Thymus (tissue), 11 donors: ENCODE data around the gene PTPN7. TPM values are rescaled to one million over a fixed set of nuclear protein-coding genes. Genes with fewer than 3 reads are reported as not detected.

Experiments
- DNase-seq, 9 donors: peaks; one replicate each; pipeline ENCODE4 v3.0.0-alpha.2; 2013; ENCODE audit warnings: low spot score in 9 of 9, low read depth in 6 of 9, missing footprints in 1 of 9
- H3K27ac ChIP-seq, 2 donors: one replicate each; pipeline ENCODE4 v1.5.1; 2013; ENCODE audit warnings: control low read depth in 1 of 2, low read depth in 1 of 2, low read length in 1 of 2, mild to moderate bottlenecking in 1 of 2, moderate library complexity in 1 of 2
- H3K27me3 ChIP-seq, 2 donors: one replicate each; pipeline ENCODE4 v1.5.1; 2013; ENCODE audit warnings: low read length in 1 of 2; ENCODE audit not compliant: control insufficient read depth in 2 of 2, insufficient read depth in 1 of 2
- H3K36me3 ChIP-seq, 2 donors: one replicate each; pipeline ENCODE4 v1.5.1; 2013; ENCODE audit warnings: low read length in 1 of 2, mild to moderate bottlenecking in 1 of 2, moderate library complexity in 1 of 2; ENCODE audit not compliant: control insufficient read depth in 2 of 2, insufficient read depth in 2 of 2
- H3K4me1 ChIP-seq, 2 donors: one replicate each; pipeline ENCODE4 v1.5.1; 2013; ENCODE audit warnings: low read length in 2 of 2; ENCODE audit not compliant: control insufficient read depth in 2 of 2, insufficient read depth in 2 of 2
- H3K4me3 ChIP-seq, 2 donors: one replicate each; pipeline ENCODE4 v1.5.1; 2013; ENCODE audit warnings: low read length in 2 of 2, control low read depth in 1 of 2, mild to moderate bottlenecking in 1 of 2
- H3K9me3 ChIP-seq, 2 donors: one replicate each; pipeline ENCODE4 v1.5.1; 2013; ENCODE audit warnings: low read length in 1 of 2, mild to moderate bottlenecking in 1 of 2; ENCODE audit not compliant: control insufficient read depth in 2 of 2, insufficient read depth in 1 of 2
- WGBS: extraction: QIAGEN DNeasy Blood & Tissue Kit; methylation state at CpG from one replicate; pipeline ENCODE4 v1.1.7; 2013; 5-methylcytosine and 5-hydroxymethylcytosine counted together
- polyA plus RNA-seq: library from polyadenylated mRNA; stranded (reverse); fragments of 200-250 nt; gene quantifications from one replicate; pipeline ENCODE4 v1.2.3, GENCODE V29; 2013
- total RNA-seq: library from RNA; stranded (reverse); fragments of 120-200 nt; gene quantifications from one replicate; pipeline ENCODE4 v1.2.4, GENCODE V29; 2013
- donor health status: healthy.

The PTPN7 gene
- total and polyA plus RNA-seq, 2 donors: 75.2 to 114 TPM

DNA sequence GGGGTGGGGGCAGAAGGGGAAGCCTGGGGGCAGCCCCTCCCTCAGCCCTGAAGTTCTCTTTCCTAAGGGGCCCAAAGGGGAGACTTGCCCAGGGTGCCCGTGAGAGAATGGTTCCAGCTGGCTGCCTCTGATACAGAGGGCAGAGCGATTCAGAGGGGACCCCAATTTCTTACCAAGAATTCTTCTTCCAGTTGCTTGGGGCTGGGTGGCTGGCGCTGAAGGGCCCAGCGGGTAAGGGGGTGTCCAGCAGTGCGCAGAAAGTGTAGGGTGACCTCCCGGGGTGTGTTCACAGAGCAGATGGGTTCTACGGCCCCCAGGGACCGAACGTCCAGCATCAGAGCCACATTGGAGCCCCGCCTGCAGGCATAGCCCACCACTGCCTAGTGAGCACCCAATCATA is 2.5 kb downstream of the PTPN7 start:
- 96% methylated on average over 10 of the region's 10 CpGs for WGBS
- Histone ChIP-seq H3K4me1 (peaks cover 48 to 68% of the 10 kb centered on the region in 2 donors), H3K4me3 (peak overlapping the region in 1 of 2 donors; percentile 1), H3K27ac (peak overlapping the region in 1 of 2 donors; percentile 54), H3K27me3 (no peaks in the 10 kb centered on the region), H3K36me3 (peaks cover 45 to 49% of the 10 kb centered on the region in 2 donors), H3K9me3 (no peaks in the 10 kb centered on the region)
- DNase-seq: no peak

DNA sequence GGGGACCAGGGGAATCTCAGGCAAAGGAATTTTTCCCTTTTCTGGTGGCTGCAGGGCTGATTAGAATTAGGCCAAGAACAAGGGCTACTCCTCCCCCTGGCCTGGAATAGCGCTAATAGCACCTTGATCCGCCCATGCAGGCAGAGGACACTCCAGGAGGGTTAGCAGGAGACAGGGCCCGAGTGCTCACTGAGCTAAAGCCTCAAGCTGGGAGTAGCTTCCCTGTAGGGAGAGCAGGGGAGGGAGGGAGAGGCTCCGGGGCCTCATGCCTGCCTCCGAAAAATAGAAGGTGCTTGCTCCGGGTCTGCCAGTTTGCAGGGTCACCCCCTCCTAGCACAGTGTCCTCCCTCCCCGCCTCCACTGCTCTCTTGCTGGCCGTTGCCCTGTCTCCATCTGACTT is 3.8 kb downstream of the PTPN7 start:
- Histone ChIP-seq H3K4me3 (no peak overlapping the region), H3K27me3 (no peaks in the 10 kb centered on the region), H3K4me1 (peaks cover 35 to 55% of the 10 kb centered on the region in 2 donors), H3K27ac (no peak overlapping the region), H3K9me3 (no peaks in the 10 kb centered on the region), H3K36me3 (peaks cover 58 to 63% of the 10 kb centered on the region in 2 donors)
- WGBS: 95% methylated on average over 8 of the region's 8 CpGs
- DNase-seq: no peak

DNA sequence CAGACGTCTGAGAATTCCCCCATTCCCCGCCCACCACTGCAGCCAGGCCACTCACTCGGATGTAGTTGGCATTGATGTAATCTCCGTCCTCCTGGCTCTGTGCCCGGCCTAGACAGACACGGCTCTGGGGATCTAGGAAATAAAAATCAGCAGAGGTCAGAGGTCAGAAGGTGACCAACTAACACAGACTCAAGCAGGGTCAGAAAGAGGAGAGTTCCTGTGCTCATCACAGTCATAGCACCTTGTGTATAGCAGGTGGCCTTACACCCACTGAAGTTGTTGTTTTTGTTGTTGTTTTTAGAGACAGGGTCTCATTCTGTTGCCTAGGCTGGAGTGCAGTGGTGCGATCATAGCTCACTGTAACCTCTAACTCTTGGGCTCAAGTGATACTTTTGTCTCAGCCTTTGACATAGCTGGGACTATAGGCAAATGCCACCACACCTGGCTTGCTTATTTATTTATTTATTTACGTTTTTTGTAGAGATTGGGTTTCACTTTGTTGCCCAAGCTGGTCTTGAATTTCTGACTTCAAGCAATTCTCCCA is 4.9 kb downstream of the PTPN7 start:
- Histone ChIP-seq H3K4me1 (peaks cover 25 to 44% of the 10 kb centered on the region in 2 donors), H3K9me3 (no peaks in the 10 kb centered on the region), H3K36me3 (peaks cover 69 to 73% of the 10 kb centered on the region in 2 donors), H3K27me3 (no peaks in the 10 kb centered on the region), H3K4me3 (no peak overlapping the region), H3K27ac (peak overlapping the region in 1 of 2 donors; percentile 15)
- no peak for DNase-seq
- 92% methylated on average over 8 of the region's 8 CpGs for WGBS

DNA sequence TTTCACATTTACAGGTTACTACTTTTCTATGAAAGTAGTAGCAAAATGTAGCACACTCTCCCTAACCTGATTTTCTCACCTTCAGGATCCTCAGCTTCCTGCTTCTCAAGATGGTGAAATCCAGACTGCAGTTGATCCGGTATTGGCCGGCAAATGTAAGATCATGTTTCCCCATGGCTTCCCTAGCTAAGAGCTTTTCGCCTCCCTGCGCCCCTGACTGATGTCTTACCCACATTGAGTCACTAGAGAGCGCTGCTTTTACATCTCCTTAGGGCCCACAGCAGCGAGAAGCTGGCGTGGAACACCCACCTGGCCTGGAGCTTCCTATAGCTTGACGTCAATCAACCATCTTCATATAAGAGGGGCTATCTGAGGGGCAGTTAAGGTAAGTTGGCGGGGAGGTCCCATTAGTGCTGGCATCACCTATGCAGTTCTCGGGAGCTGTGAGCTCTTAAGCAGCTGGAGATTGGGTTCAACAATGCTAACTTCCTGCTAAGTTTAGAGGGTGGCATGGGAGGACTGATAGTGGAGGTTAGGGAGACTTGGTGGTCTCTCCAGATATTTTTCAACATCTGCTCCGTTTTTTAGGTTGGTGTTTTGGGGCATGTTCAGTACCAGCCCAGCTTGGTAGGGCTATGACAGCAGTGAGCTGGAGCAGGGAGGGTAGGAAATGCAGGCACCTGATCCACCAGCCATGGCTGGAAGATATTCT is 5.5 kb downstream of the PTPN7 start:
- peak in 3 of 9 donors; percentile 60 to 81 (median 65) for DNase-seq
- H3K4me3 ChIP-seq: no peak overlapping the region
- H3K9me3 ChIP-seq: no peaks in the 10 kb centered on the region
- 71% methylated on average over 11 of the region's 11 CpGs for WGBS
- peaks cover 75 to 79% of the 10 kb centered on the region in 2 donors for H3K36me3 ChIP-seq
- no peaks in the 10 kb centered on the region for H3K27me3 ChIP-seq
- H3K4me1 ChIP-seq: peaks cover 25 to 40% of the 10 kb centered on the region in 2 donors
- H3K27ac ChIP-seq: peak overlapping the region in 1 of 2 donors; percentile 45

DNA sequence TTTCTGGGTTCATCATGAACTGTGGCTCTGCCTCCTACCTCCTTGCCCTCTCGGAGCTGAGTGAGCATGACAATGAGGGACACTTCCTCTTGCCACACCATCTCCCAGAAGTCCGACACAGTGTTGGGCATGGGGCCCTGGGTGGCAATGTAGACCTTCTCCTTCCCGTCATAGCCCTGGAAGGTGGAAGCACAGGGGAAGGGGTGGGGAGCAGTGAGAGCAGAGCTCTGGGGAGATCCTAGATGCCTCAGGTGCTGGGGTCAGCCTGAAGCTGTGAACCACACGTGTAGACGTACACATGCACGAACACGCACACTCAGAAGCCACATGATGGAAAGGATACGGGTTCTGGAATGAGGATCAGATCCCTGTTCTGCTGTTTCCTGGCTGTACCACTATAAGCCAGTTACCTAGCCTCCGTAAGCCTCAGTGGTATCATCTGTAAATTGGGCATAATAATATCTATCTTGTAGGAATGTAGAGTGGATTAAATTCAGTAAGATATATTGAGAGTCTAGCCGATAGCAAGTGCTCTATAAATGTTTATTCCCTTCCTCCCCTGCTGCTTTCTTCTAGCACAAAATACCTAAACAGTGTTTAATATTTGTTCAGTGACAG is 6.1 kb downstream of the PTPN7 start:
- DNase-seq: no peak
- Histone ChIP-seq H3K9me3 (no peaks in the 10 kb centered on the region), H3K36me3 (peaks cover 81 to 84% of the 10 kb centered on the region in 2 donors), H3K27me3 (no peaks in the 10 kb centered on the region), H3K27ac (no peak overlapping the region), H3K4me1 (peaks cover 24 to 40% of the 10 kb centered on the region in 2 donors), H3K4me3 (no peak overlapping the region)
- WGBS: 98% methylated on average over 10 of the region's 10 CpGs

DNA sequence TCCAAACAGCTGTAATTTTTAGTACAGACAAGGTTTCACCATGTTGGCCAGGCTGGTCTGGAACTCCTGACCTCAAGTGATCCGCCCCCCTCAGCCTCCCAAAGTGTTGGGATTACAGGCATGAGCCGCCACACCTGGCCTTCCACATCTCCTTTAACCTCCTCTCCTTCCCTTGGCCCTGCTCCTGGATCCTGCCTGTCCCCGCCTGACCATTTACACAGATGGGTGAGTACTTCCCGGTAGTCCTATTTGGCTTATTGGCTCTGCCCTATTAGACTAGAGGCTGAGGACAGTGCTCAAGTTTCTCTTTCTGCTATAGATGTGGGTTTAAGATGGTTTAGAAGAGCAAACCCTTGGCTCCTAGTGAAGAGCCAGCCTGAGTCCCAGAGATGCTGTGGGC is 7.1 kb downstream of the PTPN7 start:
- H3K27ac ChIP-seq: no peak overlapping the region
- no peak overlapping the region for H3K4me3 ChIP-seq
- DNase-seq: no peak
- peaks cover 15 to 30% of the 10 kb centered on the region in 2 donors for H3K4me1 ChIP-seq
- 97% methylated on average over 4 of the region's 4 CpGs for WGBS
- peaks cover 91 to 94% of the 10 kb centered on the region in 2 donors for H3K36me3 ChIP-seq
- H3K9me3 ChIP-seq: no peaks in the 10 kb centered on the region
- no peaks in the 10 kb centered on the region for H3K27me3 ChIP-seq

DNA sequence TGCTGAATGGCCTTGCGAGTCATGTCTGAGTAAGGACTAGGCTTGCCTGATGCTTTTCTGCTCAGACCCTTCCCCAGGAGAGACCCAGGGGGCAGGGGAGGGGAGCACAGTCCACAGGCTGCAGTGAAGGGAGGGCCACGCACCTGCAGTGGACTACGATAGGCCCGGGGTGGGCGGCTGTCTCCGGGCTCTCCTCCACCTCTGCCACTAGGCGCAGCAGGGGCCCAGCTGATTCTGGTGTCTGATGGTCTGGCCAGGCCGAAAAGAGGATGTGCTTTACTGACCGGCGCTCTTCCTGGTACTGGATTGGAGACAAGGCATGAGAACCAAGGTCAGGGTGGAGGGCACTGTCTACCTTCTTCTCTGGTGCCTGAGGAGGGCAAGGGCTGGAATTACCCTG is 8.0 kb downstream of the PTPN7 start:
- H3K36me3 ChIP-seq: peaks cover 91 to 95% of the 10 kb centered on the region in 2 donors
- H3K9me3 ChIP-seq: no peaks in the 10 kb centered on the region
- peaks cover 9 to 21% of the 10 kb centered on the region in 2 donors for H3K4me1 ChIP-seq
- 98% methylated on average over 10 of the region's 10 CpGs for WGBS
- H3K4me3 ChIP-seq: no peak overlapping the region
- no peak overlapping the region for H3K27ac ChIP-seq
- DNase-seq: no peak
- no peaks in the 10 kb centered on the region for H3K27me3 ChIP-seq

DNA sequence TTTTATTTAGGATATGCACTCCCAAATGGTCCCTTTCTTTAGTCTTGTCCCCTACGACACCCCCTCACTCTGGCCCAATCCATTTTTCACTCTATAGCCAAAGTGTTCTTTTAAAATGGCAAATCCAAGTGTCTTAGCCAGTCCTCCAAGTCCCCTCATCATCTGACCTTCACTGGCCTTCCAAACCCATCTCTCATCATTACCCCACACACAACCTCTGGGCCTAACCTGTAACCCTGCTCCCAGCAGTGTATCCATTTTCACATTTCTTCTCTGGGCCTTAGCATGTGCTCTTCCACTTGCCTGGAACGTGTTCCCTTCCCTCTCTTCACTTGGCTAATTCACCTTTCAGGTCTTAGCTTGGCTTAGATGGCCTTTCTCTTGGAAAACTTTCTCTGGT is 9.4 kb downstream of the PTPN7 start:
- no peak overlapping the region for H3K4me3 ChIP-seq
- DNase-seq: no peak
- H3K27me3 ChIP-seq: no peaks in the 10 kb centered on the region
- no peaks in the 10 kb centered on the region for H3K9me3 ChIP-seq
- peaks cover 90 to 92% of the 10 kb centered on the region in 2 donors for H3K36me3 ChIP-seq
- WGBS: 99% methylated on average over 2 of the region's 2 CpGs
- no peak overlapping the region for H3K27ac ChIP-seq
- H3K4me1 ChIP-seq: peaks cover 0 to 9% of the 10 kb centered on the region in 2 donors

DNA sequence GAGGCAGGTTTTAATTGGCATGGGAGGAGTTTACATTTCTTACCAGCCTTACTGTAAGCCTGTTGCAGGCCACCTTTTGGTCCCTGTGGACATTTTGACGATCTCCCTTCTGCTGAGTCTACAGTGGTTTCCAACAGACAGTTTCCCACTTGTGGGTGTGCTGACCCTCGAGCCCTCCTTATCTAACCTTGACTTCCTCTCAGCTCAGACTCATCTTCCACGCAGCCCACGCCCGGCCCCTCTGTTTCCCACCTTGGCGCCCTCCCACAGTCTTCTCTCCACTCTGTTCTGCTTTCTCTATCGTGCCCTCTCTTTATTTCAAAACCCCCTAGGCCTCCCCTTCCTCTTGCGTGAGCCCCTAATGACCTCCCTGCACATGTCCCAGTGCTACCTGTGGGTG is 9.8 kb downstream of the PTPN7 start:
- H3K4me3 ChIP-seq: no peak overlapping the region
- H3K36me3 ChIP-seq: peaks cover 88 to 89% of the 10 kb centered on the region in 2 donors
- no peaks in the 10 kb centered on the region for H3K9me3 ChIP-seq
- H3K4me1 ChIP-seq: peaks cover 0 to 9% of the 10 kb centered on the region in 2 donors
- no peak overlapping the region for H3K27ac ChIP-seq
- no peak for DNase-seq
- 81% methylated on average over 8 of the region's 8 CpGs for WGBS
- no peaks in the 10 kb centered on the region for H3K27me3 ChIP-seq
